Skeletal muscle cell (primary cell): ENCODE results near the gene HRAS.

Experiments
- DNase-seq: peaks from one replicate; pipeline ENCODE4 v3.0.0-alpha.2; 2010; ENCODE audit warnings: low read depth
- H3K4me3 ChIP-seq: 2 replicates; pipeline ENCODE4 v1.5.1; 2011; ENCODE audit warnings: low read depth, mild to moderate bottlenecking, control low read depth, low read length, moderate library complexity

HRAS gene

GRCh38 chr11:537622-538430, 2.5 kb upstream of the HRAS start:
- no peak for DNase-seq
- H3K4me3 ChIP-seq = peak overlapping the region; percentile 38

- peak within 1 kb of the TSS; percentile 38 for H3K4me3 ChIP-seq
- peak; percentile 14 for DNase-seq
Measured at GRCh38 chr11:536841-537621, 1.7 kb upstream of the HRAS start, which contains the start of gene LRRC56. Gene LRRC56 (plus strand): TSS chr11:537527. CDS start chr11:540685, 3,158 bp downstream.

- DNase-seq = no peak
- peak overlapping the region; percentile 91 for H3K4me3 ChIP-seq
Measured at GRCh38 chr11:535210-535518, 212 bp downstream of the HRAS start.

GRCh38 chr11:534396-535209, 773 bp downstream of the HRAS start:
- H3K4me3 ChIP-seq = peak overlapping the region; percentile 91
- no peak for DNase-seq

- H3K4me3 ChIP-seq = peak overlapping the region; percentile 91
- no peak for DNase-seq
Measured at GRCh38 chr11:533586-534395, 1.6 kb downstream of the HRAS start.

- DNase-seq = no peak
- H3K4me3 ChIP-seq = no peak overlapping the region
Measured at GRCh38 chr11:532986-533585, 2.3 kb downstream of the HRAS start.

GRCh38 chr11:532527-532985, 2.8 kb downstream of the HRAS start:
- no peak overlapping the region for H3K4me3 ChIP-seq
- DNase-seq = no peak

GRCh38 chr11:531919-532526, 3.4 kb downstream of the HRAS start:
- no peak for DNase-seq
- no peak overlapping the region for H3K4me3 ChIP-seq

- no peak overlapping the region for H3K4me3 ChIP-seq
- no peak for DNase-seq
Measured at GRCh38 chr11:530960-531831, 4.2 kb downstream of the HRAS start.

- DNase-seq = no peak
Measured at GRCh38 chr11:529728-530411, 5.5 kb downstream of the HRAS start.

GRCh38 chr11:528815-529727, 6.3 kb downstream of the HRAS start:
- no peak for DNase-seq
- no peak overlapping the region for H3K4me3 ChIP-seq

More at GRCh38 chr11:529728-530411, 5.5 kb downstream of the HRAS start:
- H3K4me3 ChIP-seq = no peak overlapping the region

- no peak overlapping the region for H3K4me3 ChIP-seq
- no peak for DNase-seq
Measured at GRCh38 chr11:528166-528814, 7.1 kb downstream of the HRAS start.

- DNase-seq = no peak
- no peak overlapping the region for H3K4me3 ChIP-seq
Measured at GRCh38 chr11:526192-526591, 9.2 kb downstream of the HRAS start.

GRCh38 chr11:521177-521688, 14.1 kb downstream of the HRAS start:
- no peak for DNase-seq
- no peak overlapping the region for H3K4me3 ChIP-seq
